ENCODE measurements around the gene EMC1. TPM values are rescaled to one million over a fixed set of nuclear protein-coding genes. Genes with fewer than 3 reads are reported as not detected.

Gene EMC1
- total RNA-seq, 4 donors from 2014 or later: 16.2 to 43.1 (median 36.1) TPM

DNA sequence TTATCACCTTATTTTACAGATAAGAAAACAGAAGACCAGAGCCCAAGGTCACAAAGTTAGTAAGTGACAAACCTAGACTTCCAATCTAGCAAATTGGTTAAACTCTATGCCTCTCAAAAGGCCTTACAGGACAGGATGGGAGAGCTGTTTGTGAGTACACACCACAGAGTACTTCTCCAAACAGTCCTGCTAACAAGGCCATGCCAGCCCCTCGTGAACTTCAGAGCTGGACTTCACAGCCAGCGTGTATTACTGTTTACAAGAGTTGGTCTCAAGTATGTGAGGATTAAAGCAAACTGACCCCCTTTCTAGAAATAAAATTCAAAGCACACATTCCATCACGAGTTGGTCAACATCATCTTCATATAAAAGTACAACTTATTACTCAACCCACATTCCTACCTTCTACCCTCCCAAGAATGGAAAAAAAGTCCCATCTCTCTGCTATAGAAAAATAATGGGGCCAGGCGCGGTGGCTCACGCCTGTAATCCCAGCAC, 21.4 kb downstream of the EMC1 start:
- H3K27me3 ChIP-seq: no peaks in the 10 kb centered on the region
- no peak overlapping the region for H3K27ac ChIP-seq (replicated peaks in 1 of 4)
- 88% methylated on average over 6 of the region's 6 CpGs for WGBS
- peaks cover 13 to 33% (median 33%) of the 10 kb centered on the region in 4 donors for H3K4me1 ChIP-seq
- intact Hi-C loops (cut with DNase I): no loop called here
- H3K4me3 ChIP-seq: no peak overlapping the region
- DNase-seq (ENCODE audit: extremely low spot score): no peak
- H3K9me3 ChIP-seq: no peaks in the 10 kb centered on the region
- TF ChIP-seq EP300 (IDR thresholded peaks at IDR 0.05): no peak
- TF ChIP-seq, protein P1, sequence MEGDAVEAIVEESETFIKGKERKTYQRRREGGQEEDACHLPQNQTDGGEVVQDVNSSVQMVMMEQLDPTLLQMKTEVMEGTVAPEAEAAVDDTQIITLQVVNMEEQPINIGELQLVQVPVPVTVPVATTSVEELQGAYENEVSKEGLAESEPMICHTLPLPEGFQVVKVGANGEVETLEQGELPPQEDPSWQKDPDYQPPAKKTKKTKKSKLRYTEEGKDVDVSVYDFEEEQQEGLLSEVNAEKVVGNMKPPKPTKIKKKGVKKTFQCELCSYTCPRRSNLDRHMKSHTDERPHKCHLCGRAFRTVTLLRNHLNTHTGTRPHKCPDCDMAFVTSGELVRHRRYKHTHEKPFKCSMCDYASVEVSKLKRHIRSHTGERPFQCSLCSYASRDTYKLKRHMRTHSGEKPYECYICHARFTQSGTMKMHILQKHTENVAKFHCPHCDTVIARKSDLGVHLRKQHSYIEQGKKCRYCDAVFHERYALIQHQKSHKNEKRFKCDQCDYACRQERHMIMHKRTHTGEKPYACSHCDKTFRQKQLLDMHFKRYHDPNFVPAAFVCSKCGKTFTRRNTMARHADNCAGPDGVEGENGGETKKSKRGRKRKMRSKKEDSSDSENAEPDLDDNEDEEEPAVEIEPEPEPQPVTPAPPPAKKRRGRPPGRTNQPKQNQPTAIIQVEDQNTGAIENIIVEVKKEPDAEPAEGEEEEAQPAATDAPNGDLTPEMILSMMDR (IDR thresholded peaks at IDR 0.05): no peak
- no peak for TF ChIP-seq POLR2AphosphoS5 (IDR thresholded peaks at IDR 0.05)
- no peak for TF ChIP-seq POLR2A (IDR thresholded peaks at IDR 0.05; ENCODE audit: low read depth)
- peaks cover 21 to 93% (median 84%) of the 10 kb centered on the region in 4 donors for H3K36me3 ChIP-seq

- Histone ChIP-seq H3K9me3 (no peaks in the 10 kb centered on the region), H3K4me3 (no peak overlapping the region), H3K36me3 (peaks cover 25 to 93% (median 84%) of the 10 kb centered on the region in 4 donors), H3K27me3 (no peaks in the 10 kb centered on the region), H3K4me1 (peaks cover 8 to 32% (median 28%) of the 10 kb centered on the region in 4 donors), H3K27ac (replicated peaks in 1 of 4) (no peak overlapping the region)
- 57% methylated on average over 3 of the region's 3 CpGs for WGBS
- no peak for DNase-seq (ENCODE audit: extremely low spot score)
- TF ChIP-seq POLR2A (IDR thresholded peaks at IDR 0.05; ENCODE audit: low read depth) (no peak), EP300 (IDR thresholded peaks at IDR 0.05) (no peak), POLR2AphosphoS5 (IDR thresholded peaks at IDR 0.05) (no peak)
- TF ChIP-seq, protein P1 (IDR thresholded peaks at IDR 0.05): no peak
- intact Hi-C loops (cut with DNase I): no loop called here
Measured at GRCh38 chr1:19229229-19229628, 22.1 kb downstream of the EMC1 start.

- Histone ChIP-seq H3K9me3 (no peaks in the 10 kb centered on the region), H3K27me3 (no peaks in the 10 kb centered on the region), H3K4me3 (no peak overlapping the region), H3K36me3 (peaks cover 51 to 97% (median 94%) of the 10 kb centered on the region in 4 donors), H3K4me1 (peaks cover 0 to 15% (median 10%) of the 10 kb centered on the region in 4 donors), H3K27ac (replicated peaks in 1 of 4) (no peak overlapping the region)
- WGBS: 91% methylated on average over 13 of the region's 15 CpGs
- DNase-seq (ENCODE audit: extremely low spot score): no peak
- TF ChIP-seq POLR2AphosphoS5 (IDR thresholded peaks at IDR 0.05): no peak
- no peak for TF ChIP-seq EP300 (IDR thresholded peaks at IDR 0.05)
- TF ChIP-seq, protein P1 (IDR thresholded peaks at IDR 0.05): no peak
- no peak for TF ChIP-seq POLR2A (IDR thresholded peaks at IDR 0.05; ENCODE audit: low read depth)
- intact Hi-C loops (cut with DNase I): no loop called here
Measured at GRCh38 chr1:19222979-19223824, 28.1 kb downstream of the EMC1 start.

GRCh38 chr1:19222573-19222972, 28.8 kb downstream of the EMC1 start:
- DNase-seq (ENCODE audit: extremely low spot score): no peak
- peaks cover 51 to 100% (median 97%) of the 10 kb centered on the region in 4 donors for H3K36me3 ChIP-seq
- TF ChIP-seq EP300 (IDR thresholded peaks at IDR 0.05): no peak
- TF ChIP-seq, protein P1 (IDR thresholded peaks at IDR 0.05): no peak
- no peak for TF ChIP-seq POLR2AphosphoS5 (IDR thresholded peaks at IDR 0.05)
- no peak for TF ChIP-seq POLR2A (IDR thresholded peaks at IDR 0.05; ENCODE audit: low read depth)
- no peaks in the 10 kb centered on the region for H3K27me3 ChIP-seq
- no peak overlapping the region for H3K4me3 ChIP-seq
- 96% methylated on average over 11 of the region's 11 CpGs for WGBS
- no peak overlapping the region for H3K27ac ChIP-seq (replicated peaks in 1 of 4)
- H3K4me1 ChIP-seq: peaks cover 0 to 15% (median 10%) of the 10 kb centered on the region in 4 donors
- intact Hi-C loops (cut with DNase I): no loop called here
- H3K9me3 ChIP-seq: no peaks in the 10 kb centered on the region
